ENCODE data around the gene PROCR. TPM values are rescaled to one million over a fixed set of nuclear protein-coding genes. Genes with fewer than 3 reads are reported as not detected.
"Not testable (repeated sequence)": the region's sequence is repeated elsewhere in the genome, so short reads cannot be mapped to it uniquely, and the experiment has no call there.

PROCR gene
- total RNA-seq, 2 donors from 2014 or later = 2.4 to 6.8 TPM

GRCh38 chr20:35187584-35188190 is 15.8 kb downstream of the PROCR start:
- no peak for DNase-seq
- H3K9me3 Mint-ChIP-seq = peaks cover 56% of the 10 kb centered on the region
- WGBS, 2 experiments (ENCODE audit: insufficient coverage in 1 of 2, insufficient read length in 1 of 2) = 88 to 90% methylated on average over 3 to 5 of the region's 5 CpGs
- no peaks in the 10 kb centered on the region for H3K36me3 Mint-ChIP-seq (ENCODE audit: low read depth)
- no peak overlapping the region for H3K4me3 ChIP-seq (ENCODE audit: low read length)
- H3K9me3 ChIP-seq (ENCODE audit: control insufficient read depth, low read length) = peaks cover 8% of the 10 kb centered on the region
- H3K27me3 ChIP-seq (ENCODE audit: control insufficient read depth, insufficient read depth, low read length, poor library complexity, severe bottlenecking) = no peaks in the 10 kb centered on the region
- H3K9ac ChIP-seq (ENCODE audit: extremely low read depth, low read length, poor library complexity, severe bottlenecking) = no peak overlapping the region
- no peak overlapping the region for H3K4me3 Mint-ChIP-seq
- no peak overlapping the region for H3K27ac Mint-ChIP-seq
- peaks cover 1% of the 10 kb centered on the region for H3K27me3 Mint-ChIP-seq (ENCODE audit: insufficient read depth)
- H3K4me1 ChIP-seq (ENCODE audit: control insufficient read depth, insufficient read depth, low read length) = no peaks in the 10 kb centered on the region
- no peak overlapping the region for H3K27ac ChIP-seq (ENCODE audit: low read depth, low read length)
- H3K4me1 Mint-ChIP-seq = peaks cover 7% of the 10 kb centered on the region
- no peak for TF ChIP-seq CTCF (conservative IDR thresholded peaks at IDR 0.05)
- H3K36me3 ChIP-seq (ENCODE audit: control insufficient read depth, insufficient read depth, low read length) = no peaks in the 10 kb centered on the region

- H3K36me3 ChIP-seq (ENCODE audit: control insufficient read depth, insufficient read depth, low read length); H3K27ac ChIP-seq (ENCODE audit: low read depth, low read length); DNase-seq; H3K4me3 ChIP-seq (ENCODE audit: low read length); H3K27ac Mint-ChIP-seq; H3K4me3 Mint-ChIP-seq; H3K4me1 ChIP-seq (ENCODE audit: control insufficient read depth, insufficient read depth, low read length); H3K27me3 Mint-ChIP-seq (ENCODE audit: insufficient read depth); H3K36me3 Mint-ChIP-seq (ENCODE audit: low read depth); H3K9ac ChIP-seq (ENCODE audit: extremely low read depth, low read length, poor library complexity, severe bottlenecking); H3K9me3 ChIP-seq (ENCODE audit: control insufficient read depth, low read length); H3K4me1 Mint-ChIP-seq; H3K27me3 ChIP-seq (ENCODE audit: control insufficient read depth, insufficient read depth, low read length, poor library complexity, severe bottlenecking): not testable (repeated sequence)
- WGBS, 2 experiments (ENCODE audit: insufficient coverage in 1 of 2, insufficient read length in 1 of 2) = 90 to 96% methylated on average over 7 to 8 of the region's 8 CpGs
- peaks cover 52% of the 10 kb centered on the region for H3K9me3 Mint-ChIP-seq
These were observed 17.4 kb downstream of the PROCR start for GRCh38 chr20:35189223-35189622.

- Mint-ChIP-seq H3K4me3 (no peak overlapping the region), H3K36me3 (ENCODE audit: low read depth) (no peaks in the 10 kb centered on the region), H3K9me3 (peaks cover 53% of the 10 kb centered on the region), H3K27ac (no peak overlapping the region), H3K4me1 (peaks cover 7% of the 10 kb centered on the region), H3K27me3 (ENCODE audit: insufficient read depth) (no peaks in the 10 kb centered on the region)
- Histone ChIP-seq H3K9ac (ENCODE audit: extremely low read depth, low read length, poor library complexity, severe bottlenecking) (no peak overlapping the region), H3K4me3 (ENCODE audit: low read length) (no peak overlapping the region), H3K27me3 (ENCODE audit: control insufficient read depth, insufficient read depth, low read length, poor library complexity, severe bottlenecking) (no peaks in the 10 kb centered on the region), H3K36me3 (ENCODE audit: control insufficient read depth, insufficient read depth, low read length) (no peaks in the 10 kb centered on the region), H3K27ac (ENCODE audit: low read depth, low read length) (no peak overlapping the region), H3K9me3 (ENCODE audit: control insufficient read depth, low read length) (peaks cover 8% of the 10 kb centered on the region), H3K4me1 (ENCODE audit: control insufficient read depth, insufficient read depth, low read length) (no peaks in the 10 kb centered on the region)
- WGBS, 2 experiments (ENCODE audit: insufficient coverage in 1 of 2, insufficient read length in 1 of 2) = 94 to 99% methylated on average over 6 of the region's 6 CpGs
- DNase-seq = no peak
- TF ChIP-seq CTCF (conservative IDR thresholded peaks at IDR 0.05) = no peak
These were observed 18.7 kb downstream of the PROCR start for GRCh38 chr20:35190556-35190955.

All from endodermal cell (in vitro differentiated cells).